SK-N-SH (cell line): Measurements from ENCODE around the gene SLC41A3. TPM values are rescaled to one million over a fixed set of nuclear protein-coding genes. Genes with fewer than 3 reads are reported as not detected.

ENCODE experiments used
- CTCF ChIA-PET: fragments of 300-600, 350-600 bp; formaldehyde crosslinking; extraction: SDS; loops from one replicate; lab custom pipeline; 2021; lab: Yijun Ruan, JAX
- POLR2A ChIA-PET: fragments of 350-600 bp; sonication (Branson Sonifier 250); formaldehyde crosslinking; extraction: SDS; loops from one replicate; lab custom pipeline; 2020; ENCODE audit warnings: antibody characterized with exemption, inconsistent platforms; lab: Yijun Ruan, JAX
- DNase-seq: peaks from one replicate; pipeline ENCODE4 v3.0.0; 2012
- H2AFZ ChIP-seq: fragments of 200-600 bp; sonication (generic); 2 replicates; pipeline ENCODE4 v1.8.1; 2016; ENCODE audit warnings: antibody characterized with exemption, mild to moderate bottlenecking, low read depth
- H3F3A ChIP-seq: fragments of 200-600 bp; sonication (generic); replicated peaks from 2 replicates; pipeline ENCODE3; 2016; ENCODE audit warnings: antibody characterized with exemption, mild to moderate bottlenecking; ENCODE audit not compliant: insufficient read depth
- H3K27ac ChIP-seq, 2 experiments: fragments of 200-500 bp in 1 of 2; fragments of 200-600 bp in 1 of 2; sonication (Bioruptor generic) in 1 of 2; sonication (generic), shearing (Covaris generic) in 1 of 2; 2 replicates each; pipeline versions ENCODE4 v1.5.1 to v1.6.1; 2014 to 2016; ENCODE audit warnings: low read depth in 2 of 2, inconsistent platforms in 1 of 2, low read length in 1 of 2, mild to moderate bottlenecking in 1 of 2, mixed read lengths in 1 of 2
- H3K27me3 ChIP-seq: fragments of 200-600 bp; sonication (generic), shearing (Covaris generic); 2 replicates; pipeline ENCODE4 v1.6.1; 2016; ENCODE audit warnings: mixed run types; ENCODE audit not compliant: insufficient read depth
- H3K36me3 ChIP-seq, 2 experiments: fragments of 200-500 bp in 1 of 2; fragments of 200-600 bp in 1 of 2; sonication (Bioruptor generic) in 1 of 2; sonication (generic) in 1 of 2; replicated peaks in 1 of 2; 2 replicates each; pipeline versions ENCODE3 to v1.5.1; 2014 to 2016; ENCODE audit warnings: low read length in 1 of 2, mild to moderate bottlenecking in 1 of 2; ENCODE audit not compliant: insufficient read depth in 2 of 2, control insufficient read depth in 1 of 2
- H3K4me1 ChIP-seq, 2 experiments: fragments of 200-500 bp in 1 of 2; fragments of 200-600 bp in 1 of 2; sonication (Bioruptor generic) in 1 of 2; sonication (generic), shearing (Covaris generic) in 1 of 2; 2 replicates each; pipeline versions ENCODE4 v1.5.1 to v1.6.1; 2014 to 2016; ENCODE audit warnings: low read depth in 1 of 2, low read length in 1 of 2, mixed run types in 1 of 2; ENCODE audit not compliant: insufficient read depth in 2 of 2, control insufficient read depth in 1 of 2
- H3K4me2 ChIP-seq: fragments of 200-600 bp; sonication (generic), shearing (Covaris generic); 2 replicates; pipeline ENCODE4 v1.6.1; 2017; ENCODE audit warnings: mixed run types
- H3K4me3 ChIP-seq, 2 experiments: fragments of 200-500 bp in 1 of 2; fragments of 200-600 bp in 1 of 2; sonication (Bioruptor generic) in 1 of 2; sonication (generic), shearing (Covaris generic) in 1 of 2; 2 replicates each; pipeline versions ENCODE4 v1.5.1 to v1.8.1; 2014 to 2016; ENCODE audit warnings: low read depth in 2 of 2, inconsistent platforms in 1 of 2, low read length in 1 of 2, mild to moderate bottlenecking in 1 of 2, mixed read lengths in 1 of 2, moderate library complexity in 1 of 2
- H3K79me2 ChIP-seq: fragments of 200-600 bp; sonication (generic); 2 replicates; pipeline ENCODE4 v1.8.1; 2017; ENCODE audit warnings: mild to moderate bottlenecking; ENCODE audit not compliant: insufficient read depth
- H3K9ac ChIP-seq: fragments of 200-600 bp; sonication (generic); 2 replicates; pipeline ENCODE4 v1.6.1; 2017; ENCODE audit warnings: mixed run types
- H3K9me2 ChIP-seq: fragments of 200-600 bp; sonication (generic); 2 replicates; pipeline ENCODE4 v1.6.1; 2017; ENCODE audit warnings: mixed run types
- H3K9me3 ChIP-seq: fragments of 200-600 bp; sonication (generic); 2 replicates; pipeline ENCODE4 v1.6.1; 2017; ENCODE audit warnings: mixed run types, mild to moderate bottlenecking, moderate library complexity
- H4K20me1 ChIP-seq: fragments of 200-600 bp; sonication (generic); 2 replicates; pipeline ENCODE4 v1.6.1; 2017; ENCODE audit warnings: mild to moderate bottlenecking, mixed run types; ENCODE audit not compliant: insufficient read depth
- CTCF ChIP-seq: fragments of 200-600 bp; sonication (generic); IDR thresholded peaks from 2 replicates; pipeline ENCODE4 v1.6.1; 2017; ENCODE audit warnings: antibody characterized with exemption, mild to moderate bottlenecking, moderate library complexity
- EP300 ChIP-seq, 2 experiments: IDR thresholded peaks; 2 replicates each; pipeline versions ENCODE4 v1.4.0 to v1.6.1; 2012; ENCODE audit warnings: borderline replicate concordance in 1 of 2, low read depth in 1 of 2, low read length in 1 of 2
- FOSL2 ChIP-seq: IDR thresholded peaks from 2 replicates; pipeline ENCODE4 v1.4.0; 2012; ENCODE audit warnings: low read depth, mild to moderate bottlenecking, moderate library complexity, borderline replicate concordance
- FOXJ3 ChIP-seq: sonication (generic); formaldehyde crosslinking; IDR thresholded peaks from 2 replicates; pipeline ENCODE4 v1.5.1; 2020; ENCODE audit warnings: mild to moderate bottlenecking, missing genetic modification reagents
- GABPA ChIP-seq: IDR thresholded peaks from 2 replicates; pipeline ENCODE4 v1.4.0; 2012; ENCODE audit warnings: low read depth, mild to moderate bottlenecking
- GATA2 ChIP-seq: sonication (generic); formaldehyde crosslinking; IDR thresholded peaks from 2 replicates; pipeline ENCODE4 v1.5.0; 2020; ENCODE audit warnings: mild to moderate bottlenecking, missing genetic modification reagents
- IRF3 ChIP-seq: fragments of 150-350 bp; IDR thresholded peaks from 2 replicates; pipeline ENCODE4 v1.6.1; 2016; ENCODE audit warnings: mild to moderate bottlenecking, low read depth, low read length
- JUND ChIP-seq: IDR thresholded peaks from 2 replicates; pipeline ENCODE4 v1.4.0; 2012
- MAX ChIP-seq: IDR thresholded peaks from 2 replicates; pipeline ENCODE4 v1.4.0; 2012; ENCODE audit warnings: low read depth
- POLR2AphosphoS5 ChIP-seq: IDR thresholded peaks from 2 replicates; pipeline ENCODE4 v1.6.1; 2012; ENCODE audit warnings: low read depth, low read length
- RAD21 ChIP-seq: IDR thresholded peaks from 2 replicates; pipeline ENCODE4 v1.6.1; 2012; ENCODE audit warnings: mild to moderate bottlenecking, low read length
- RCOR1 ChIP-seq: fragments of 150-350 bp; IDR thresholded peaks from 2 replicates; pipeline ENCODE4 v1.6.1; 2017; ENCODE audit warnings: antibody characterized with exemption, low read length
- SIN3A ChIP-seq: IDR thresholded peaks from 2 replicates; pipeline ENCODE4 v1.6.1; 2012; ENCODE audit warnings: low read depth, mild to moderate bottlenecking, low read length, moderate library complexity, borderline replicate concordance
- TAF1 ChIP-seq: IDR thresholded peaks from 2 replicates; pipeline ENCODE4 v1.6.1; 2012; ENCODE audit warnings: low read depth, mild to moderate bottlenecking, low read length, moderate library complexity, borderline replicate concordance
- TCF12 ChIP-seq: IDR thresholded peaks from 2 replicates; pipeline ENCODE4 v1.4.0; 2012
- TEAD4 ChIP-seq: IDR thresholded peaks from 2 replicates; pipeline ENCODE4 v1.4.0; 2012; ENCODE audit warnings: mild to moderate bottlenecking, borderline replicate concordance; ENCODE audit not compliant: insufficient read depth
- USF1 ChIP-seq: IDR thresholded peaks from 2 replicates; pipeline ENCODE4 v1.4.0; 2012; ENCODE audit warnings: low read depth, borderline replicate concordance
- USF2 ChIP-seq: fragments of 150-350 bp; IDR thresholded peaks from 2 replicates; pipeline ENCODE4 v1.6.1; 2017; ENCODE audit warnings: antibody characterized with exemption, low read length, low read depth, borderline replicate concordance
- YY1 ChIP-seq: IDR thresholded peaks from 2 replicates; pipeline ENCODE4 v1.4.0; 2012; ENCODE audit warnings: low read depth, mild to moderate bottlenecking
- ZBTB33 ChIP-seq: IDR thresholded peaks from 2 replicates; pipeline ENCODE4 v1.4.0; 2012; ENCODE audit warnings: low read depth, borderline replicate concordance
- WGBS: methylation state at CpG from one replicate; pipeline ENCODE4 v1.1.6; 2017; ENCODE audit warnings: low lambda C conversion rate; 5-methylcytosine and 5-hydroxymethylcytosine counted together
- polyA plus RNA-seq, 3 experiments: library from polyadenylated mRNA; depleted of rRNA; stranded (reverse); fragments of >200 nt; gene quantifications; 2 replicates each; pipeline ENCODE4 v1.2.3, GENCODE V29; 2012

Gene SLC41A3
- polyA plus RNA-seq, 1 of the 3 experiments (the other 2 are of a cell fraction), result 53.4 TPM

- Histone ChIP-seq H3F3A (no peaks in the 10 kb centered on the region), H3K9ac (no peak overlapping the region), H3K27me3 (no peaks in the 10 kb centered on the region), H3K27ac (no peak overlapping the region), H4K20me1 (no peaks in the 10 kb centered on the region)
- 66% methylated on average over 6 of the region's 8 CpGs for WGBS
- no peak for TF ChIP-seq USF2
- no peak for TF ChIP-seq USF1
- TF ChIP-seq MAX, result no peak
- no peak for TF ChIP-seq FOSL2
- no peak for TF ChIP-seq TEAD4
- no peak for TF ChIP-seq RAD21
- no peak for TF ChIP-seq EP300 (IDR thresholded peaks at IDR 0.05; ENCODE audit: borderline replicate concordance in 1 of 2, low read depth in 1 of 2, low read length in 1 of 2)
- TF ChIP-seq RCOR1, result no peak
- TF ChIP-seq GATA2, result no peak
- TF ChIP-seq CTCF, result no peak
- no peak for TF ChIP-seq JUND
- TF ChIP-seq TAF1, result no peak
- no peak for TF ChIP-seq POLR2AphosphoS5
- TF ChIP-seq TCF12, result no peak
- TF ChIP-seq IRF3, result no peak
- TF ChIP-seq ZBTB33, result no peak
- no peak for TF ChIP-seq GABPA
- TF ChIP-seq FOXJ3 (CRISPR knock-in tag), result no peak
- no peak for TF ChIP-seq YY1
- no peak for TF ChIP-seq SIN3A
- TF ChIP-seq, all 33 proteins: peak for 0
- Histone ChIP-seq H3K36me3 (no peaks in the 10 kb centered on the region), H2AFZ (no peak overlapping the region), H3K9me3 (no peaks in the 10 kb centered on the region), H3K79me2 (no peaks in the 10 kb centered on the region), H3K4me1 (peaks cover 0 to 8% of the 10 kb centered on the region in 2 experiments; a peak in 1 of 4 replicates), H3K9me2 (no peaks in the 10 kb centered on the region), H3K4me2 (no peak overlapping the region), H3K4me3 (no peak overlapping the region)
- ChIA-PET POLR2A (no interaction called here), CTCF (no interaction called here)
- DNase-seq, result no peak
Observed at GRCh38 chr3:126061301-126062032, 22.5 kb downstream of the SLC41A3 start.
